Transverse colon (tissue), 3 donors: ENCODE measurements around the gene SFXN2.

Source experiments
- EP300 ChIP-seq: sonication (generic); formaldehyde crosslinking; IDR thresholded peaks from one replicate; pipeline ENCODE4 v1.6.1; 2017; ENCODE audit warnings: antibody characterized with exemption, low read depth
- TF ChIP-seq, protein P1 (sequence below), 5 experiments: fragments of 200-600 bp in 3 of 5; fragments of 450-650 bp in 2 of 5; sonication (generic) in 3 of 5; IDR thresholded peaks; 1 replicate in 2 of 5; 2 replicates in 3 of 5; pipeline ENCODE4 v1.5.1; 2016 to 2017; ENCODE audit warnings: antibody characterized with exemption in 5 of 5, inconsistent platforms in 3 of 5, mild to moderate bottlenecking in 2 of 5, moderate library complexity in 1 of 5

GRCh38 chr10:102702742-102703141 lies 11.7 kb upstream of the SFXN2 start:
- no peak for TF ChIP-seq EP300
- TF ChIP-seq, protein P1, sequence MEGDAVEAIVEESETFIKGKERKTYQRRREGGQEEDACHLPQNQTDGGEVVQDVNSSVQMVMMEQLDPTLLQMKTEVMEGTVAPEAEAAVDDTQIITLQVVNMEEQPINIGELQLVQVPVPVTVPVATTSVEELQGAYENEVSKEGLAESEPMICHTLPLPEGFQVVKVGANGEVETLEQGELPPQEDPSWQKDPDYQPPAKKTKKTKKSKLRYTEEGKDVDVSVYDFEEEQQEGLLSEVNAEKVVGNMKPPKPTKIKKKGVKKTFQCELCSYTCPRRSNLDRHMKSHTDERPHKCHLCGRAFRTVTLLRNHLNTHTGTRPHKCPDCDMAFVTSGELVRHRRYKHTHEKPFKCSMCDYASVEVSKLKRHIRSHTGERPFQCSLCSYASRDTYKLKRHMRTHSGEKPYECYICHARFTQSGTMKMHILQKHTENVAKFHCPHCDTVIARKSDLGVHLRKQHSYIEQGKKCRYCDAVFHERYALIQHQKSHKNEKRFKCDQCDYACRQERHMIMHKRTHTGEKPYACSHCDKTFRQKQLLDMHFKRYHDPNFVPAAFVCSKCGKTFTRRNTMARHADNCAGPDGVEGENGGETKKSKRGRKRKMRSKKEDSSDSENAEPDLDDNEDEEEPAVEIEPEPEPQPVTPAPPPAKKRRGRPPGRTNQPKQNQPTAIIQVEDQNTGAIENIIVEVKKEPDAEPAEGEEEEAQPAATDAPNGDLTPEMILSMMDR (IDR thresholded peaks at IDR 0.05) = no peak
